Endothelial cell of umbilical vein (primary cell): Measurements from ENCODE around the gene PTPRU.

Experiments
- MYC ChIP-seq: IDR thresholded peaks from one replicate; pipeline ENCODE4 v1.6.1; 2011; ENCODE audit warnings: mild to moderate bottlenecking, low read depth, low read length
- TF ChIP-seq, protein P1 (sequence below), 2 donors: IDR thresholded peaks; 1 replicate in 1 of 2; 2 replicates in 1 of 2; pipeline ENCODE4 v1.5.1; 2011; ENCODE audit warnings: low read length in 2 of 2, mild to moderate bottlenecking in 2 of 2, moderate library complexity in 2 of 2, control low read depth in 1 of 2, inconsistent platforms in 1 of 2, low read depth in 1 of 2; ENCODE audit not compliant: insufficient read depth in 1 of 2; ENCODE audit errors: extremely low read depth in 1 of 2

DNA sequence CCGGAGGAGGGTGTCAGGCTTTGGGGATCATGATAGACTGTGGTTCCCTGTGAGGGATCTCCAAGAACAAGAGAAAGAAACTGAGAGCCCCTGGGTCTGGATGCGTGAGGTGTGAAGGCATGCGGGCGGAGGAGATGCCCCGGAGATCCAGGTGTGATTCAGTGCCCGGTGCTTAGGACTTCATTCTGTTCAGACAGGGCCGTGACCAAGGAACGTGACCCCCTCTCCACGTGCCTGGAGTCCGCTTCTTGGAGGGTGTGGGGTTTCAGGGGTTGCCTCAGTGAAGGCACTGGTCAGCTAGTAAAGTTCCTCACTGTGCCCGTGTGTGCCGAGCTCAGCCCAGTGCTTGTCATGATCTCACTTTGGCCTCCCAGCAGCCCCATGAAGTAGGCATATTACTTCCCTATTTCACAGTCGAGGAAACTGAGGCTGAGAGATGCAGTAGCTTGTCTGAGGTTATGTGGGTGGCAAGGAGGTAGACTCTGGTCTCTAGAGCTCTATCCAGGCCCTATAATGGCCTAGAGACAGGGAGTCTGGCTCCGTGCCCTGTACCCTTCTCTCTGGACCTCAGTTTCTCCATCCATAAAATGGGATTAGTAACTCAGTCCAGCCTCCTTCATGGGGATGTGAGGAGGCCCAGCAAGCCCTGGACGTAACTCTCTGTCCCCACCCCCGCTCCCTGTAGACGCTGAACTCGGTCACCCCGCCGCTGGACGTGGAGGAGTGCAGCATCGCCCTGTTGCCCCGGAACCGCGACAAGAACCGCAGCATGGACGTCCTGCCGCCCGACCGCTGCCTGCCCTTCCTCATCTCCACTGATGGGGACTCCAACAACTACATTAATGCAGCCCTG is 81.0 kb downstream of the PTPRU start:
- TF ChIP-seq MYC, result no peak
- TF ChIP-seq, protein P1, sequence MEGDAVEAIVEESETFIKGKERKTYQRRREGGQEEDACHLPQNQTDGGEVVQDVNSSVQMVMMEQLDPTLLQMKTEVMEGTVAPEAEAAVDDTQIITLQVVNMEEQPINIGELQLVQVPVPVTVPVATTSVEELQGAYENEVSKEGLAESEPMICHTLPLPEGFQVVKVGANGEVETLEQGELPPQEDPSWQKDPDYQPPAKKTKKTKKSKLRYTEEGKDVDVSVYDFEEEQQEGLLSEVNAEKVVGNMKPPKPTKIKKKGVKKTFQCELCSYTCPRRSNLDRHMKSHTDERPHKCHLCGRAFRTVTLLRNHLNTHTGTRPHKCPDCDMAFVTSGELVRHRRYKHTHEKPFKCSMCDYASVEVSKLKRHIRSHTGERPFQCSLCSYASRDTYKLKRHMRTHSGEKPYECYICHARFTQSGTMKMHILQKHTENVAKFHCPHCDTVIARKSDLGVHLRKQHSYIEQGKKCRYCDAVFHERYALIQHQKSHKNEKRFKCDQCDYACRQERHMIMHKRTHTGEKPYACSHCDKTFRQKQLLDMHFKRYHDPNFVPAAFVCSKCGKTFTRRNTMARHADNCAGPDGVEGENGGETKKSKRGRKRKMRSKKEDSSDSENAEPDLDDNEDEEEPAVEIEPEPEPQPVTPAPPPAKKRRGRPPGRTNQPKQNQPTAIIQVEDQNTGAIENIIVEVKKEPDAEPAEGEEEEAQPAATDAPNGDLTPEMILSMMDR (IDR thresholded peaks at IDR 0.05; ENCODE audit: extremely low read depth in 1 of 2, insufficient read depth in 1 of 2, low read depth in 1 of 2, low read length in 2 of 2), result no peak
